CD4-positive, alpha-beta T cell treated with Interleukin-10 for 1 hour (primary cell): ENCODE results near the gene BPIFB2.
"Not testable (repeated sequence)": the region's sequence is repeated elsewhere in the genome, so short reads cannot be mapped to it uniquely, and the experiment has no call there.

Experiments
- DNase-seq: peaks from one replicate; pipeline ENCODE4 v3.0.0-alpha.2; 2020

BPIFB2 gene

DNA sequence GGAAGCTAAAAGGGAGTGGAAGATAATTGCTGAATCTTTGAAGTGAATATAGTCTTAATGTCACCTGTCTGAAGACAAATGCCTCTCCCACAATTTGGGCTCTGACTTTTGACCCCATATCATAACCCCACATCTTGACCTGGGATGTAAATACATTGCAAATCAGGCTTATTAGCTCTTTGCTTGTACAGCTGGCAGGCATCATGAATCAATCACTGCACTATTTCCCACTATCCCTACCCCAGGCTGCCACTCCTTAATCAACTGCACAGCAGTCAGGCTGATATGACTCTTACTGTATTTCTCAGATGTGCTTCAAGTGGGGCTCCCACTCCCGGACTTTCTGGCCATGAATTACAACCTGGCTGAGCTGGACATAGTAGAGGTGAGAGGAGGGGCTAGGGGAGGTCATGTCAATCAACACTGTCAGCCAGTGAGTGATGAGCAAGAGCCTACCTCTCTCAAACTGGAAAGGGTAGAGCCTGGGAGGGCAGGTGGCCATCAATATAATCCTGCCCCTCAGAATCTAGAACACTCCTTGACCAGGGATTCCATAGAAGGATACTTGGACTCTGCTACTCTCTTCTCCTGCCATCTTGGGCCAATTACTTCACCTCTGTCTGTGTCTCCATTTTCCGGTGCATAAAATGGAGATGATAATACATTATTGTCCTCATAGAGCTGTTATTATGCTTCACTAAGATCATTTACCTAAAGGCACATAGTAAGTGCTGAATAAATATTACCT, 35.7 kb downstream of the BPIFB2 start:
- no peak for DNase-seq

DNA sequence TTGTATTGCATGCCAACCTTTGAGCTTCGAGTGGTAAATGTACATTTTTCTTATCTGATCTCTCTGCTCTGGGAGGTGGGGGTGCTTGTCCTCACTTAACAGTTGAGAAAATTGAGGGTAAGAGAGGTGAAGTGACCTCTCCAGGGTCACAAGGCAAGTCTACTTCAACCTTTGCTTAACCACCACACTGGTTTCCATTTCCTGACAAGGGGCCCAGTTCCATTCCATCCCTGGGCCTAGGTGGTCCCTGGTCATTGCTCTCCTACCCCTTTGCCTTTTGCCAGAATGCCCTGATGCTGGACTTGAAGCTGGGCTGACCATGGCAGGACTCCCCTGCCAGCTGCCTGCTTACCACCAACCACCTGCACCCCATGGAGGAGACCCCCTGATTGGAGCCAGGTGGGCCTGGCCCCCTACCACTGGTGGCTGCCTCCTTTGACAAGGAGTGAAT, 36.3 kb downstream of the BPIFB2 start:
- no peak for DNase-seq

- DNase-seq = not testable (repeated sequence)
These were observed 37.7 kb downstream of the BPIFB2 start for GRCh38 chr20:33045129-33045721.

GRCh38 chr20:33046412-33046811, 38.9 kb downstream of the BPIFB2 start:
- DNase-seq = no peak

GRCh38 chr20:33051333-33051732, 43.8 kb downstream of the BPIFB2 start:
- no peak for DNase-seq

DNA sequence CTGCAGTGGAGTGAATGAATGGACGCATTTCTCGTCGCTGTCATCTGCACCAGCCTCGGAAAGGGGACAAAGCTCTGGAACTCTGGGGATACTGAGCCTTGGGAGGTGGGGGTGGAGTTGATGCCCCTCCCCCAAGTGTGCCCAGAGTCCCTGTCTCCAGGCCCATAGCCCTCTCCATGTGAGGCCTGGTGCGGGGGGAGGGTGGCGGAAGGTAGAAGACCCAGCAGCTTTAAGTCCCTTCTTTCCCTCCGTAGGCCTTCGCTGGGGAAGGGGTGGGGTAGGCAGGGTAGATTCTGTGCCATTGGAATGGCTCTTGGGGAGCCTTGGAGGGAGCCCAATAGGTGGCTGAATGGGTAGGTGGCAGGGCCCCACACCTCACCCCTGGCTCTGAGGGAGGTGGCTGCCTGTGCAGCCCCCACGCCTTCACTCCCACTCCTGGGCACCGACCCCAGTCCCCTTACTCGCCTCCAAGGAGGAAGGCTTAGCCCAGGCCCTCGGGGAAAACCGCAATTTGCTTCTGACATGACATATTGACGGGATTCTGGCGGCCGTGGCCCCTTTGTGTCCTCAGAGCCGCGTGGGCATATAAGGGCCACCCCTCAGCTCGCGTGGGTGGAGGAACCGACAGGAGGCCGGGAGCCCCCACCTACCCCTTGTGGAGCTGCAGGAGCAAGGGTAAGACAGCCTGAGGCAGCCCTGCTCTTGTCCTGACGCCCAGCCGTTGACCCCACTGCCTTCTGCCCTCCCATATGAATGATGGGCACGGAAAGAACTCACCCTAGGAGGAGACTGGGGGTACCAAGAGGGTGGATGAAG, 46.0 kb downstream of the BPIFB2 start, which contains the start of gene BPIFB3:
Gene BPIFB3 (plus strand): TSS at position 613 of the 816 bp plus-strand sequence. CDS start 1,533 bp downstream, outside the sequence.
- DNase-seq = no peak

- DNase-seq = no peak
These were observed 46.9 kb downstream of the BPIFB2 start for GRCh38 chr20:33054381-33054780.

GRCh38 chr20:33054791-33055190, 47.3 kb downstream of the BPIFB2 start:
- no peak for DNase-seq

GRCh38 chr20:33059136-33059535, 51.6 kb downstream of the BPIFB2 start:
- DNase-seq = no peak

- no peak for DNase-seq
These were observed 52.4 kb downstream of the BPIFB2 start for GRCh38 chr20:33059741-33060390.

DNA sequence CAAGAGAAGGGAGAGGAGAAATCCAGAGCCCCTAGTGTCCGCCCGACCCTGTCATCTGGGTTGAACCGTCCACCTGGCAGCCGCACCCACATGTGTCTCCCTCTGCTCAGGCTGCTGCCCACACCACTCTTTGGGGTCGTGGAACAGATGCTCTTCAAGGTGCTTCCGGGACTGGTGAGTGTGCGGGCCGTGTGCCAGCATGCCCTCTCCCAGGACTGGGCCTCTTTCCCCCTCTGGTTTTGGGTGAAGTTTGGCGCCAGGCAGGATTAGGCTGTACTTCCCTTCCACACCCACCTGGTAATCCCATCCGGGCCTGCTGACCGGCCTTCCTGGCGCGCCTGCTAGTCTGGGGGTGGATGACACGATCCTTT, 54.1 kb downstream of the BPIFB2 start:
- no peak for DNase-seq

DNA sequence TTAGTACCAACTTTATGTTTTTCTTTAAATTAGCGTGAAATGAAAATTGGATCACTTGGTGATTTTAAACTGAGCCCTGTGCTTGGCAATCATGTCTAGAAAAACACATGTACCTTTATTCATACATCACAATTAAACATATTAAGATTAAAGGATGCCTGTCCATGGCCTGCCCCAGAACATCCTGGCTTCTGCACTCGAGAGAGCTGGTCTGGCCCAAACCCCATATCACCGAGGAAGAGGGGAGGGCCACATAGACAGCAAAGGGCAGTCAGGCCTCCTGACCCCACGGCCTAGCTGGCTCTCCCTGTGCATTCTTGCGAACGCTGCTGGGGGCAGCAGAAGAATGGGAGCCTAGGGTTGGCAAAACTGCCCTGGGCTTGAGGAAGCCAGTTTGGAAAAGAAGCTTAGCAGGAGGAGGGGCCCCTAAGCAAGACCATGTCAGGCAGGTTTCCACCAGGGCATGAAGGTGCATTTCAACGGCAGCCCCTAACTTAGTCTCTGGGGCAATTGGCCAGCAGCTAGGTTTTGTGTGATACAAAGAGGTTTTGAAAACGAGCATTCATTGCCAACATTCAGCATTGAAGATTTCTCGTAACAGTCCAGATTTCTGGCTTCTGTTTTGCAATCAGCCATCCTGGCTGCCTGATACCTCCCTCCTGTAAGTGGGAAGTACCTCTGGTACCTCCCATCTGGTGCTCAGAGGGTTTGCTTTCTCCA, 54.8 kb downstream of the BPIFB2 start:
- no peak for DNase-seq

DNA sequence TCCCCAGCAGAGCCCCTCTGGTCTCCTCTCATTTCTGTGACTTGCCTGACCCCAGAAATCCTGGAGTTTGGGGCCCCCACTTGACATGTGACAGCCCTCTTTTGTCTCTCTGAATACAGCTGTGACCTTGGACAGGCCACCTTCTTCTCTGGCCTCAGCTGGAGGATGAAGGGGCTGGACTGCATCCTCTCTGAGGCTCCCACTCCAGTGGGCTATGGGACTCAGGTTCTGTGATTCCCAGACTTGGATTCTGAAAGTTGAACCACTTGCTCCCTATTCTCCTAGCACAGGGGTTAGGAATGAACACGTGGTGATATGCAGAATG, 55.3 kb downstream of the BPIFB2 start:
- DNase-seq = no peak

- DNase-seq = no peak
These were observed 55.8 kb downstream of the BPIFB2 start for GRCh38 chr20:33063271-33063670.

- no peak for DNase-seq
These were observed 57.2 kb downstream of the BPIFB2 start for GRCh38 chr20:33064572-33065287.

- DNase-seq = no peak
These were observed 58.3 kb downstream of the BPIFB2 start for GRCh38 chr20:33065785-33066184.

DNA sequence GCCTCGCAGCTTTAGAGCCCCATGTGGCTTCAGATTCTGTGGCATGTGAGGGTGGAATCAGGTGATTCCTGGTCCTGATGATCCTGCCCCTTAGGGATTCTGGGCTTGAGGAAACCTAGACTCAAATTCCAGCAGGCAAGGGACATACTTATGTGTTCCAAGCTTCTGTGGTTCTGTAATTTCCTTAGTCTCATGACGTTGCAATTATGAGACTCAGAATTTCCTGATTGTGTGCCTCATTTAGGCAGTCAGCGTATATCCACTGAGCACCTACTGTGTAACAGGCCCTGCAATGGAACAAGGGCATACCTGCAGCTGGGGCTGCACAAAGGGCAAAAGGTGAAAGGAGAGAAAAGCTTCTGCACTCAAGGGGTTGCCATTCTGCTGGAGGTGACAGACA, 60.3 kb downstream of the BPIFB2 start:
- DNase-seq = no peak

DNA sequence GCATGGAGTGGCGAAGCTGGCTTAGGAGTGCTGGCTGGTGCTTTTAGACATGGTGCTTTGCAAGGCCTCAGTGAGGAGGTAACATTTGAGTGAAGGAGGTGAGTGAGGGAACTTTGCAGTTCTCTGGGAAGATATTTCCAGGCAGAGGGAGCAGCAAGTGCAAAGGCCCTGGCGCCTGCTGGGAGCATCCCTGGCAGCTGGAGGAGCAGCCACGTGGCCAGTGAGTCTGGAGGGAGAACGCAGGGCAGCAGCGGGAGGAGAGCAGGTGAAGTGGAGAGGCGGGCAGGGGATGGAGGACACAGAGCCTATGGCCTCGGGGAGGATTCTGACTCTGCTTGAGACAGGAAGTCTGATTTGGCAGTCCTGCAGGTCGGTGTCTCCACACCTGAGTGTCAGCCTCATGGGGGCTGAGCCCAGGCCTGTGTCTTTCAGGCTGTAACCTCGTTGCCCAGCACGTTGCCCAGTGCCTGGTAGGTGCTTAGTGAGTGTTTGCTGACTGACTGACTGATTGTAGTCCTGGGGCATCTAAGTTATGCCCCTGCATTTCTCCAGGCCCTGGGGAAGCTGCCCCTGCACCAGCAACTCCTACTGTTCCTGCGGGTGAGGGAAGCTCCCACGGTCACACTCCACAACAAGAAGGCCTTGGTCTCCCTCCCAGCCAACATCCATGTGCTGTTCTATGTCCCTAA, 60.9 kb downstream of the BPIFB2 start:
- no peak for DNase-seq

DNA sequence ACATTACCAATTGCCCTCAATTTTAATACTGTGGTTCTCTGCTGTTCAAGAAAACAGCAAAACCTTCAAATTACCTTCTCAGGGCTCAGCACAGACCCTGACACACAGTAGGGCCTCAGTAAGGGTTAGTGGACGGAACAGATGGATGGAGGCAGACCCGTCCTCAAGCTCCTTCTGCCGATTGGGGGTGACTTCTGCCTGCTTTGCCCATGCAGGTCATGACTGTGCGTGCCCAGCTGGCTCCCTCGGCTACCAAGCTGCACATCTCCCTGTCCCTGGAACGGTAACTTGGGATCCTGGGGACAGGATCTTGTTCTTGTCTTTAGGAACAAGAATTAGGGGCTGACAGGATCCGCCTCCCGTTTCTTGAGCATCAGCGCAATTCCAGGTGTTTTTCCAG, 62.2 kb downstream of the BPIFB2 start:
- DNase-seq = no peak

- DNase-seq = no peak
These were observed 62.9 kb downstream of the BPIFB2 start for GRCh38 chr20:33070111-33071053.
